HEK293T (cell line): ENCODE data around the gene ZNF180.

Source experiments
- CTCF ChIA-PET: fragments of 350-600 bp; formaldehyde crosslinking; extraction: SDS; loops from one replicate; lab custom pipeline; 2021; ENCODE audit warnings: antibody characterized with exemption, inconsistent platforms; lab: Yijun Ruan, JAX
- POLR2A ChIA-PET: fragments of 350-600 bp; formaldehyde crosslinking; extraction: SDS; loops from one replicate; lab custom pipeline; 2020; ENCODE audit warnings: antibody characterized with exemption, inconsistent platforms; lab: Yijun Ruan, JAX
- DNase-seq: peaks from one replicate; pipeline ENCODE4 v3.0.0; 2012; ENCODE audit warnings: mixed read lengths; ENCODE audit errors: extremely low spot score
- ARNT ChIP-seq: fragments of 450-650 bp; IDR thresholded peaks from 2 replicates; pipeline ENCODE4 v1.6.1; 2017; ENCODE audit warnings: mild to moderate bottlenecking
- BHLHE40 ChIP-seq: fragments of 450-650 bp; IDR thresholded peaks from 2 replicates; pipeline ENCODE4 v1.6.1; 2016; ENCODE audit warnings: mild to moderate bottlenecking, moderate library complexity, borderline replicate concordance
- CTBP1 ChIP-seq: fragments of 450-650 bp; IDR thresholded peaks from 2 replicates; pipeline ENCODE4 v1.6.1; 2016; ENCODE audit warnings: borderline replicate concordance
- ELF4 ChIP-seq: fragments of 450-650 bp; IDR thresholded peaks from 2 replicates; pipeline ENCODE4 v1.6.1; 2017; ENCODE audit warnings: antibody characterized with exemption
- FOXA1 ChIP-seq: fragments of 450-650 bp; IDR thresholded peaks from 2 replicates; pipeline ENCODE4 v1.6.1; 2016; ENCODE audit warnings: mild to moderate bottlenecking
- FOXK2 ChIP-seq: fragments of 450-650 bp; IDR thresholded peaks from 2 replicates; pipeline ENCODE4 v1.6.1; 2016; ENCODE audit warnings: mild to moderate bottlenecking
- FOXM1 ChIP-seq: fragments of 450-650 bp; IDR thresholded peaks from 2 replicates; pipeline ENCODE4 v1.6.1; 2017; ENCODE audit warnings: mild to moderate bottlenecking, borderline replicate concordance
- HDGF ChIP-seq: fragments of 450-650 bp; IDR thresholded peaks from 2 replicates; pipeline ENCODE4 v1.6.1; 2017; ENCODE audit warnings: antibody characterized with exemption, borderline replicate concordance
- L3MBTL2 ChIP-seq: fragments of 450-650 bp; conservative IDR thresholded peaks from 2 replicates; pipeline ENCODE4 v1.6.1; 2016; ENCODE audit warnings: mild to moderate bottlenecking
- LEF1 ChIP-seq: fragments of 450-650 bp; IDR thresholded peaks from 2 replicates; pipeline ENCODE4 v1.6.1; 2017; ENCODE audit warnings: mild to moderate bottlenecking, borderline replicate concordance
- NFRKB ChIP-seq: fragments of 450-650 bp; IDR thresholded peaks from 2 replicates; pipeline ENCODE4 v1.6.1; 2016; ENCODE audit warnings: mild to moderate bottlenecking, moderate library complexity
- SP1 ChIP-seq: fragments of 450-650 bp; IDR thresholded peaks from 2 replicates; pipeline ENCODE4 v1.6.1; 2017
- SUZ12 ChIP-seq: fragments of 450-650 bp; IDR thresholded peaks from 2 replicates; pipeline ENCODE4 v1.6.1; 2016; ENCODE audit warnings: mild to moderate bottlenecking
- TARDBP ChIP-seq: fragments of 450-650 bp; IDR thresholded peaks from 2 replicates; pipeline ENCODE4 v1.6.1; 2016
- ZNF384 ChIP-seq: fragments of 450-650 bp; IDR thresholded peaks from 2 replicates; pipeline ENCODE4 v1.6.1; 2016
- TF ChIP-seq, protein P1 (sequence below): fragments of 450-650 bp; IDR thresholded peaks from 2 replicates; pipeline ENCODE4 v1.6.1; 2016

Gene ZNF180

DNA sequence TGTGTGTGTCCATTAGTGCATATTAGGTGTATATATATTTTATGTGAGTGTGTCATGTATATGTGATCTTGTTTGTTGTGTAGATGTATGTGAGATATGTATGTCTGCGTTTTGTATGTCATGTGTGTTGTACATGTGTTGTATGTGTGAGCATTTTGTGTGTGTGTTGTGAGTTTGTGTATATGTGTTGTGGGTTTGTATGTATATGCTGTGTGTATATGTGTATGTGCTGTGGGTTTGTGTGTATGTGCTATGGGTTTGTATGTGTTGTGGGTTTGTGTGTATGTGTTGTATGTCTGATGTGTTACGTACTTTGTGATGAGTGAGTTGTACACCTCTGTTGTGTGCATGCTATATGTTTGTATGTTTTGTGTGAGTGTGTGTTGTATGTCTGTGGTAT lies 21.0 kb upstream of the ZNF180 start:
- POLR2A ChIA-PET, result no interaction called here
- CTCF ChIA-PET, result no interaction called here
- DNase-seq, result no peak
- no peak for TF ChIP-seq NFRKB
- no peak for TF ChIP-seq FOXK2
- no peak for TF ChIP-seq FOXA1
- TF ChIP-seq HDGF, result no peak
- no peak for TF ChIP-seq ARNT
- TF ChIP-seq BHLHE40, result no peak
- TF ChIP-seq SP1, result no peak

GRCh38 chr19:44517146-44517545 lies 16.8 kb upstream of the ZNF180 start:
- POLR2A ChIA-PET, result no interaction called here

GRCh38 chr19:44515907-44516306 lies 15.6 kb upstream of the ZNF180 start:
- TF ChIP-seq LEF1 (no peak), SUZ12 (no peak), FOXK2 (no peak), ARNT (no peak), HDGF (no peak), BHLHE40 (no peak), TARDBP (no peak), NFRKB (no peak), L3MBTL2 (no peak), FOXA1 (no peak), SP1 (no peak), FOXM1 (no peak), ZNF384 (no peak)
- TF ChIP-seq, protein P1, sequence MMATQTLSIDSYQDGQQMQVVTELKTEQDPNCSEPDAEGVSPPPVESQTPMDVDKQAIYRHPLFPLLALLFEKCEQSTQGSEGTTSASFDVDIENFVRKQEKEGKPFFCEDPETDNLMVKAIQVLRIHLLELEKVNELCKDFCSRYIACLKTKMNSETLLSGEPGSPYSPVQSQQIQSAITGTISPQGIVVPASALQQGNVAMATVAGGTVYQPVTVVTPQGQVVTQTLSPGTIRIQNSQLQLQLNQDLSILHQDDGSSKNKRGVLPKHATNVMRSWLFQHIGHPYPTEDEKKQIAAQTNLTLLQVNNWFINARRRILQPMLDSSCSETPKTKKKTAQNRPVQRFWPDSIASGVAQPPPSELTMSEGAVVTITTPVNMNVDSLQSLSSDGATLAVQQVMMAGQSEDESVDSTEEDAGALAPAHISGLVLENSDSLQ, result no peak
- no peak for DNase-seq
- ChIA-PET CTCF (no interaction called here), POLR2A (no interaction called here)

More at GRCh38 chr19:44517146-44517545, 16.8 kb upstream of the ZNF180 start:
- no peak for DNase-seq
- CTCF ChIA-PET, result no interaction called here
- TF ChIP-seq ARNT, result no peak
- TF ChIP-seq TARDBP, result no peak
- TF ChIP-seq ELF4, result no peak
- TF ChIP-seq FOXK2, result no peak
- TF ChIP-seq, protein P1, result no peak
- no peak for TF ChIP-seq SUZ12

GRCh38 chr19:44515031-44515430 lies 14.7 kb upstream of the ZNF180 start:
- CTCF ChIA-PET, result no interaction called here
- POLR2A ChIA-PET, result no interaction called here
- no peak for DNase-seq
- TF ChIP-seq, protein P1, result no peak
- TF ChIP-seq CTBP1 (no peak), ZNF384 (no peak), LEF1 (no peak), SP1 (no peak), HDGF (no peak), TARDBP (no peak), FOXK2 (no peak), SUZ12 (no peak), FOXM1 (no peak), BHLHE40 (no peak), L3MBTL2 (no peak), FOXA1 (no peak), NFRKB (no peak)

GRCh38 chr19:44512326-44513298 lies 12.3 kb upstream of the ZNF180 start:
- CTCF ChIA-PET, result interaction anchor here (0.6 kb wide), 1 partner anchor 687 kb away, joined by 3 read pairs; no protein-coding TSS in a partner anchor
- DNase-seq, result peak; percentile 60
- TF ChIP-seq SUZ12, result no peak
- TF ChIP-seq FOXA1, result no peak
- no peak for TF ChIP-seq HDGF
- no peak for TF ChIP-seq L3MBTL2
- TF ChIP-seq, protein P1, result no peak
- TF ChIP-seq FOXM1, result no peak
- no peak for TF ChIP-seq NFRKB
- no peak for TF ChIP-seq SP1
- TF ChIP-seq BHLHE40, result no peak
- TF ChIP-seq TARDBP, result no peak
- TF ChIP-seq ZNF384, result no peak
- TF ChIP-seq LEF1, result no peak
- TF ChIP-seq CTBP1, result no peak
- no peak for TF ChIP-seq ARNT
- TF ChIP-seq ELF4, result no peak
- no peak for TF ChIP-seq FOXK2
- POLR2A ChIA-PET, result no interaction called here
